ENCODE results near the gene FADS6.

Gene FADS6, protein sequence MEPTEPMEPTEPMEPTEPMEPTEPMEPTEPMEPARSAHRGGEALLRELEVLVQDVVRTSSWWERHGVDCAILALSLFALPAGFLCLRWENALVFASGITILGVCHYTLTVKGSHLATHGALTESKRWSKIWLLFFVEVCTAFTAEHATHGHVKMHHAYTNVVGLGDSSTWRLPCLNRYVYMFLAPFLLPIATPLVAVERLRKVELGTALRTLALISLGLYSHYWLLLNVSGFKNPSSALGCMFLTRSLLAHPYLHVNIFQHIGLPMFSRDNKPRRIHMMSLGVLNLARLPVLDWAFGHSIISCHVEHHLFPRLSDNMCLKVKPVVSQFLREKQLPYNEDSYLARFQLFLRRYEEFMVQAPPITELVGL

DNA sequence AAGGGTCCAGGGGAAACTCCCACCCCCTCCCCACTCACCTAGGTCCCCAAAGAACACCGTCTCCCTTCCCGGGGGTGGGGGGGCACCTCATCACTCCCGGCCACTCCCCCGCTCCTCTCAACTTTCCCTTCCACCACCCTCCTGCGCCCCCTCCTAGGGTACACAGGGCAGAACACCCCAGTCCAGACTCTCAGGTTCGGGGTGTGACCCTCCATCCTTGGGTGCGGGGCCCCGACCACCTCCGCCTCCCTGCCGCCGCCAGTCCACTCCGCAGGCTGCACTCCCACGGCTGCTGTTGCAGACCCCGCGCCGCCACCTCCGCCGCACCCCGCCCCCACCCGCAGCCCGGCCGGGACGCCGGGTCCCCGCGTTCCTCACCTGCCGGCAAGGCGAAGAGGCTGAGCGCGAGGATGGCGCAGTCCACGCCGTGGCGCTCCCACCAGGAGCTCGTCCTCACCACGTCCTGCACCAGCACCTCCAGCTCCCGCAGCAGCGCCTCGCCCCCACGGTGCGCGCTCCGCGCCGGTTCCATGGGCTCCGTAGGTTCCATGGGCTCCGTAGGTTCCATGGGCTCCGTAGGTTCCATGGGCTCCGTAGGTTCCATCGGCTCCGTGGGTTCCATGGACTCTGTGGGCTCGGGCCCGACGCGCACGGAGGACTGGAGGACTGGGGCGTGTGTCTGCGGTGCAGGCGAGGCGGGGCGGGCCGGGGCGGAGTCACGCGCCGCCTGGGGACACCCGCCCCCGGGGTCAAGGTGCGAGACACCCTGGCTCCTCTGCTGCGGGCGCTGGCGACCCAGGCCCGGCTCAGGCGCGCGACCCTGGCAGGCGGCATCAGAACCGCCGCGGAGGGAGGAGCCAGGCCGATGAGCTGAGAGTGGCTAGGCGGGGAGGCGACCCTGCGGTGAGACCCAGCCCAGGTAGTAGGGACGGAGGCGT lies at the start of gene FADS6:
Gene FADS6 (minus strand): TSS at position 660 of the 938 bp plus-strand sequence. CDS start 38 bp downstream, at position 622.
- DNase-seq, result no peak

DNA sequence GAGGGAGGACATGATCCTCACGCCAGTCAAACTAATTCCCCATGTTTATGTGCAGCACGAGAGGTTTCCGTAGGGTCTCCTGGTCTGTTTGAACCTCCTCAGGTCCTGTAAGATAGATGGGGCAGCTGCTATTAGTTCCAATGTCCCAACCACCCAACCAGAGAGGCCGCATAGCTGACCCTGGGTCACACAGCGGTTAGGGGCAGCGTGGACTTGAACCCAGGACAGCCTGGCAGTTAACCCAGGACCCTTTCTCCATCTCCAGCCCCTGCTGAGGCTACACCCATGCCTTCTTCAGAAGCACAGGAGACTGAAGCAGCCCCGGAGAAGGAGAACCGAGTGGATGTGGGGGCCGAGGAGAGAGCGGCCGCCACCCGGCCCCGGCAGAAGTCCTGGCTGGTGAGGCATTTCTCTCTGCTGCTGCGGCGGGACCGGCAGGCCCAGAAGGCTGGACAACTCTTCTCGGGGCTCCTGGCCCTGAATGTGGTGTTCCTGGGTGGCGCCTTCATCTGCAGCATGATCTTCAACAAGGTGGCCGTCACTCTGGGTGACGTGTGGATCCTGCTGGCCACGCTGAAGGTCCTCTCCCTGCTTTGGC lies 47.8 kb upstream of the FADS6 start:
- no peak for DNase-seq

DNA sequence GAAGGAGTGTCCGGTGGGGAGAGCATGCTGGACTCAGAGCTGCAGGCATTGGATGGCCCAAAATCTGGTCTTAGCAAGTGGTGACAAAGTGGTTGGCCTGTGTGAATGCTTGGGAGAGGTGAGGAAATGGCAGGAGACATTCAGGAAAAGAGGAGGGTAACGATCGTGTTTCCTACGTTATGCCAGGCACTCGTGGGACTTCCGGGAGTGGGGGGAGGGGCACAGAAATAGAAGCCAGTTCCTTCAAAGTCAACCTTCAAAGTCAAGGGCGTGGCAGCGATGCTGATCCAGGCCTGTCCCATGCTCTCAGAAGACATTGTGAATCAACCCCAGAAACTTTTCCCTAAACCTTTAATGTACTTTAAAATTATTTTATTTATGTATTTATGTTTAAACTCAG lies 46.1 kb upstream of the FADS6 start:
- DNase-seq, result no peak

DNA sequence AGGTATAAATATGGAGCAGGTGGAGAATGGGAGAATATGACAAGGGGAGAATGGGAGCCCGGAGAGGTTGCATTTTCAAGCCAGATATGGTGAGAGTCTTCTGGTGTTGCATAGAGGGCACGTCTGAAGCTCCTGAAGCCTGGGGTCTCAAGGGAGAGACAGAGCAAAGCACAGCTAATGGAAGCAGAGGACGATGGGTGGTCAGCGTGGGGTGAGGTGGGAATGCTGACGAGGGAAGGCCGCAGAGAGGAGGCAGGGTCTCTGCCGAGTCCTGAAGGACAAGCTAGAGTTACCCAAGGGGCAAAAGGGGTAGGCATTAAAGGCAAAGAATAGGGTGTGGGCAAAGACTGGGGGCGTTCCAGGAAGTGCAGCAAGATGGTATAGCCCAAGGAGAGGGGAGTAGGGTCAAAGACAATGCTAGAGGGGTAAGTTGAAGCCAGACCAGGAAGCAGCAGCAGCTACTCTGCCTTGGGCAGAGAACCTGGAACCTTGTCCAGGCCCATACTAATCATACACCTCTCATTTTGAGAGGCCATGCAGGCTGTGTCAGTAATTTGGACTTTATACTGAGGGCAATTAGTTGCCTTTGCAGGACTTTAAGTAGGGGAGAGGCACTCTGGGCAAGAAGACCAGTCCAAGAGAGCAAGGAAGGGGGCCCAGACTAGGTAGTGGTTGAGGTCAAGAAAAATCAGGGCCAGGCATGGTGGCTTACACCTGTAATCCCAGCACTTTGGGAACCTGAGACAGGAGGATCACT lies 44.9 kb upstream of the FADS6 start:
- no peak for DNase-seq

DNA sequence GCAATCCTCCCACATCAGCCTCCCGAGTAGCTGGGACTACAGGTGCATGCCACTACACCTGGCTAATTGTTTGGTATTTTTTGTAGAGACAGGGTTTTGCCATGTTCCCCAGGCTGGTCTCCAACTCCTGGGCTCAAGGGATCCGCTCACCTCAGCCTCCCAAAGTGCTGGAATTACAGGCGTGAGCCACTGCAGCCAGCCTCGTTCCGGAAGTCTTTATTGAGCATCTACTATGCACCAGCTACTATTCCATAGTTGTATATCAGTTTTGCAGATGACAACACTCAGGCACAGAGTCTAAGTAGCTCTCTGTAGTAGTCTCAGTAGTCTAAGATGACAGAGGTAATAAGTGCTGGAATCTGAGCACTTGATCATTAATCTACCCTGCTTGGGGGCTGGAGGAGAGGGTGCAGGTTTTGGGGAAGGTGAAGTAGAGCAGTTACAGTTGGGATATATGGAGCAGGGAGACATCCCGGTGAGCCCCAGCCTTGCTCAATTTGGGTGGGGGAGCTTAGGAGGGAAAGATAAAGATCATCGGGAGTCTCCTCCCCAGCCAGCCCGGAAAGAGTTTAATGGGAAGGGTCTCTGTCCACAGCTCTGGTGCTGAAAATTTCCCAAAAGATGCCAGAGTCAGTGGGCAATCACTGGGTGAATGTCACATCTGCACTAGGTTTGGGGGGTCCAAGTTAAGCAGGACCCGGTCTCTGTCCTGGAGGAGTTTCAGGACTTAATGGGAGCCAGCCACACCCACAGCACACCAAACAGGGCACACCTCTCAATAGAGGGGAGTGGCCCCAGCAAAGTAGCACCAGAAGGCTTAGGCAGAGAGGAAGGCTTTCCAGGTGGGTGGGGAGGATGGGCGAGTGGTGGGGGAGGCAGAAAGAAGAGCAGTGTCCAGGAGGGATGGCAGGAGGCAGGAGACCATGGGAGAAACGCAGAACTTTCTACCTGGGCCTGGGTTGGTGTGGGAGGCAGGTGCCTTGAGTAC lies 43.9 kb upstream of the FADS6 start:
- DNase-seq, result no peak

DNA sequence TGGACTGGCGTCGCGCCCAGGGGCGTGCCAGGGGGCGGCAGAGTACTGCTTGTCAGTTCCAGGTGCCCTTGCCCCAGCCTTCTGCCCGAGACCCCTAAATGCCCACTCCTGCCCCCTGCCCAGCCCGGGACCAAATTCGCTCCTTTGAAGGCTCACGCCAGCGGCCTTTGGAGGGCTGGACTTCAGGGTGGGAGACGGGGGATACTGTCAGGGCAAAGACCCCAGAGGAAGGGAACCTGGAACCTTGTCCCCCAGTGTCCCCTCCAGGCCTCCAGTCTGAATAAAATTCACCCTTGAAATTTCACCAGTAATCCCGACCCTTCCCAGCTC lies 43.0 kb upstream of the FADS6 start:
- DNase-seq, result no peak

DNA sequence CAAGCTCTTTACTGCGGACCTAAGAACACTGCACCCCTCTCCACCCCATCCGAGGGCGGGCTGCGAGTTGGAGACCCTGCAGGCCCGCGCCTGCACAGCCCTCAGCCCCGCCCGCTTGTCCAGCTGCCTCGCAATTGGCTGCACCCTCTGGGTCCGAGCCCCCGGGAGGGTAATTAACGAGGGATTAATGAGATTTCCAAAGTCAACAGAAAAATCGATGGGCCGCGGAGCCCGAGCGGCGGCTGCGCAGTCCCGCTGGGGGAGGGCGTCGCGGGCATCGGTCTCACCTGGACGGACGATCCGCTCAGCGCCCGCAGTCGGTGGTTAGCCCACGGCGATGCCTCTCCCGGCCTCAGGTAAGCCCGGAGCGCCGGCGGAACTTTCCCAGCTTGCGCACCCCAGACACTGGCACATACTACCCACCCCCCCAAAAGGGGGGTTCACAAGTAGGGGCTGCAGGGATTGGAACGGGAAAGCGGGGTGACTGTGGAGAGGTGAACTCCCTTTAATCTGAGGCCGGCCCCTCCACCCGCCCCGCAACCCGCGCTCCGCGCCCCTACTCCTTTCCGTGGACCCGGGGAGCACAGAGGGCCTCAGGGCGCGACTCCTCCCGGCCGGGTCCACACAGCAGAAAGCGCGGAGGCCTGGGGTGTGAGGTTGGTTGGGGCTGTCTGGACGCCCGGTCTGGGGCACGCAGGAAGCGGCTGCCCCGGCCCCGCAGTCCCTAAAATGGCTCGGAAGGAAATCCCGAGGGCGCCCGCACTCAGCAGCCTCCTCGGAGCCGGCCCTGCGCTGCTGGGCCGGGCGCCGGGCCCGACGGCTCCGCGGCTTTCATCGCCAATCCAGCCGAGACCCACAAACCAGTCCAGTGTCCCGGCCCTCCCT lies 42.4 kb upstream of the FADS6 start, which contains the start of gene OTOP3:
Gene OTOP3 (plus strand): TSS at position 314 of the 885 bp plus-strand sequence. CDS start 24 bp downstream, at position 338.
- no peak for DNase-seq

DNA sequence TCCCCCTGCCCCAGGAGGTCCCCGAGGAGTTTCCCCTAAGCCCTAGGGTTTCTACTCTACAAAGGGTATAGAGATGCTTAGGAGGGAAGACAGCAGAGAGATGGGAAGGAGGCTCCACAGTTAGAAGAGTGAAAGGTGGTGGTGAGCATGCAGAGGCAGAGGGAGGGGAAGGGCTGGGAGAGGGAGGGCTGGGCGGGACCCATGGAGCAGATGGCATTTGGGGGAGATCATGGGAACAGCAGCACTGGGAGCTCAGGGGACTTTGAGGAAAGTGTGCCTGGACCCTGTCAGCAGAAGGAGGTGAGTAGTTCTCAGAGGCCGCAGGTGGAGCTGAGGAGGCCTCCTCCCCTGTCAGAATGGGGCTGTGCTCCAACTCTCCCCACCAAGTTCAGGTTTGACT lies 41.6 kb upstream of the FADS6 start:
- DNase-seq, result no peak

DNA sequence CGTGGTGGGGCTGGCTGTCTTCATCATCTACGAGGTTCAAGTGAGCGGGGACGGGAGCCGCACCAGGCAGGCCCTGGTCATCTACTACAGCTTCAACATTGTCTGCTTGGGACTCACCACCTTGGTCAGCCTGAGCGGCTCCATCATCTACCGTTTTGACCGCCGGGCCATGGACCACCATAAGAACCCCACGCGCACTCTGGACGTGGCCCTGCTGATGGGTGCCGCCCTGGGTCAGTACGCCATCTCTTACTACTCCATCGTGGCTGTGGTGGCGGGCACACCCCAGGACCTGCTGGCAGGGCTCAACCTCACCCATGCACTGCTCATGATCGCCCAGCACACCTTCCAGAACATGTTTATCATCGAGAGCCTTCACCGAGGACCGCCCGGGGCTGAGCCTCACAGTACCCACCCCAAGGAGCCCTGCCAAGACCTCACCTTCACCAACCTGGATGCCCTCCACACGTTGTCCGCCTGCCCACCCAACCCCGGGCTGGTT lies 37.2 kb upstream of the FADS6 start:
- no peak for DNase-seq

DNA sequence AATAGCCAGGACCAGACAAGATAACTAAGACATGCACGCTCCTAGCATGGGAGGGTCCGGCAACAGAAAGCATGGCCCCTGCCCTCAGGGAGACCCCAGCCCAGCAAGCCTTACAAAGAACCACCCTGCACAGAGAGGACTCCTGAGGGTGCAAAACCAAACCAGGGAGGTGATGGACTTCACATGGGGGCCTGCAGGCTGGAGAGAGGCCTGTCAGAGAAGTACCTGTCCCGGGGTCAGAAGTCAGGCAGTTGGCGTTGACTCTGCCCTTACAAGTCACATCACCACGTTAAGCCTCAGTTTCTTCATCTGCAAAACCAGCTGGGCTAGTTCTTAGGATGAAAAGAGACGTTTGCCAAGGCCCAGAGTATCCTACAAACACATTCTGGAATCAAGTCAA lies 35.4 kb upstream of the FADS6 start:
- no peak for DNase-seq

DNA sequence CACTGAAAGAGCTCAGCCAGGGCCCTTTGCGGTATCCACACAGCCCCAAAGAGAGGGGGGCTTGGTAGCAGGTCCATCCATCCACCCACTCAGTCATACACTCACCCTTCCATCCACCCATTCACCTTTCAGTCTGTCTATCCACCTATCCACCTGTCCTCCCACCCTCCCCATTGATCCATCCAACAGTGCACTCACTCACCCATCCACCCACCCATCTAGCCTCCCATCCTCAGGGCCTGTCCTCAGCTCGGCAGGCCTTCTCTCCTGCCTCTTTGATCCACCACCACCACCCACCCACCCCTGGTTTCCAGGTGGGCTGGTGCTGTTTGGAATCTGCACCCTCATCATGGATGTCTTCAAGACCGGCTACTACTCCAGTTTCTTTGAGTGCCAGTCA lies 31.8 kb upstream of the FADS6 start:
- no peak for DNase-seq

DNA sequence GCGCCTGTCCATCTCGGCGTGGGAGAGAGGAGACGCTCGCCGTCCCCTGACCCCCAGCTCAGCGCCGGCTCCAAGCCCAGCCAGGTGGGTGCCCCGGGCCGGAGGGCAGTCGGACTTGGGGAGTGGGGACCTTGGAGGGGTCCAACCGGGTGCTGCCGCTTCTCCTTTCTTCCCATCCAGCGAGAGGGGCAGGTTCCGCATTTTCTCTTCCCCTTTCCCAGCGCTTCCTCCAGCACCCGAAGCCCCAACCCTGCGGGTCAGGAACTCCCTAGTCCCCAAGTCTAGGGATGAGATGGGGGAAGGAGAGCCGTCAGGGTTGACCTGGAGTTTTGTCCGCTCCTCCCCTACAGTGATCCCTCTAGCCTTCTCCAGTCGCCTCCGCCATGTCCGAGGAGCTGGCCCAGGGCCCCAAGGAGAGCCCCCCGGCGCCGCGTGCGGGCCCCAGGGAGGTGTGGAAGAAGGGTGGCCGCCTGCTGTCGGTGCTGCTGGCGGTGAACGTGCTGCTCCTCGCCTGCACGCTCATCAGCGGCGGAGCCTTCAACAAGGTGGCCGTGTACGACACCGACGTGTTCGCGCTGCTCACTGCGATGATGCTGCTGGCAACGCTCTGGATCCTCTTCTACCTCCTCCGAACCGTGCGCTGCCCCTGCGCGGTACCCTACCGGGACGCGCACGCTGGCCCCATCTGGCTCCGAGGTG lies 31.0 kb upstream of the FADS6 start, which contains the start of gene OTOP2:
Gene OTOP2 (plus strand): TSS at position 24 of the 699 bp plus-strand sequence. CDS start 360 bp downstream, at position 384.
- no peak for DNase-seq

DNA sequence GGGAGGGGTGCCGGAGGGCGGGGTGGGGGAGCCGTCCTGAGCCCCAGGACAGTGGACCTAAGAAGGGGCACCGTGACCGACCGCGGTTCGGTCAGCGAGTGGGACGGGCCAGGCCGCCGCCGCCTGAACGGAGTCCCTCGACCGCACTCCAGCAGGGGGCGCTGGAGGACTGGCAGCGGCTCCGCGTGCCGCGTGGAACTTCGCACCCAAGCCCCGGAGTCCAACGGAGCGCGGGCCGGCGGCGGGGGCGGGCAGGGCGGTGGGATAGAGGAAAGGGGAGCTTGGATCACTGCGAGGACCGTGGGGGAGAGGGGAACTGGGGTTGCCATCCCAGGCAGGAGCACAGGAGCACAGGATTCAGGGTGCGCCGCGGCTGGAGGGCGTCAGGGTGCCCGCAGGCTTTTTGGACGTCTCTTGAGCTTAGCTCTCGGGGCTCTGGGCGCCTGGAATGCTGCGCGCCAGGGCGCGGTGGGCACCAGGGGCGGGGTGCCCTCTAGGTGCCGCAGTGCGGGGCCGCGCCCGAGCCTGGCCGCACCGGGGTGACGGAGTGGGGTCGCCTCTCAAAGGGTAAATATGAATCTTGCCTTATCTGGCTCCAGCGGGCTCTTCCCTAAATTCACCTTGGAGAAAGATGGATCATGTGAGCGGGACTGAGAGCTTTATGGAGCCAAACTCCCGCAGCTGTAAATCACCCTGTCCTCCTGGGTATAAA lies 30.3 kb upstream of the FADS6 start:
- DNase-seq, result peak; percentile 58

DNA sequence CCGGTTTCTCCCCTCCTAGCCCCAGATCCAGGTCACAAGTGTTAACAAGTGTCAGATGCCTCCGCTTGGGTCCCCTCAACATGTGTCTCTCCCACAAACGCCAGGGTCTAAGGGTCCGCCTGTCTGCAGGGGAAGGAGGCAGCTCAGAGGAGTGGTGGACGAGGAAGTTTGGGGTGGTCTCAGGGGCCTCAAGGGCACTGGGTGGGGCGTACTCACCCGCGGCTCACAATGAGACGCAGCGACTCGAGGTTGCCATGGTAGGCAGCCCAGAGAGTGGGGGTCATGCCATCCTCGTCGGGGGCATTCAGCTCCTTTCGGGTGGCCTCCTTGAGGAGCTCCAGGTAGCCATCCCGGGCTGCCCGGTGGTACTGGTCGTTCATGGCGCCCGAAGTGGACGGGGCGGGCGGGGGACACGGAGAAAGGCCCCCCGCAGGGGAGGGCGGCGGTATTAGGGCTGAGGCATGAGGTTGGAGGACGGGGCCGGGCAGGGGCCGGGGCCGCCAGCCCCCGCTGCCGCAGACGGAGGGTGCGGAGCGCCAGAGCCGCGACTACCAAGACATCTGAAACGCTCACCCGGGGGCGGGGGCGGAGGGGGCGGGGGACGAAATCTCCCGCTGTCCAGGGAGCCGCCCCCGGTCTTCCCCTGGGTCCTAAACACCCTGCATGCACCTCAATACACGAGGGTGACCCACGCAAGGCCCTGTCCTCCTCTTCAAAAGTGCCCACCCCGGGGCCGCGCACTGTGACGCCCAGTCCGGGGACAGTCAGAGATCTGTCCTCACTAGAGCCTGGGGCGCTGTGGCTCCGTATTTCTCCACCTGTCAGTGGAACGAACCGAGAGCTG lies 29.5 kb upstream of the FADS6 start, which contains the start of gene USH1G:
Gene USH1G (minus strand): TSS at position 562 of the 844 bp plus-strand sequence. CDS start 182 bp downstream, at position 380.
- no peak for DNase-seq

DNA sequence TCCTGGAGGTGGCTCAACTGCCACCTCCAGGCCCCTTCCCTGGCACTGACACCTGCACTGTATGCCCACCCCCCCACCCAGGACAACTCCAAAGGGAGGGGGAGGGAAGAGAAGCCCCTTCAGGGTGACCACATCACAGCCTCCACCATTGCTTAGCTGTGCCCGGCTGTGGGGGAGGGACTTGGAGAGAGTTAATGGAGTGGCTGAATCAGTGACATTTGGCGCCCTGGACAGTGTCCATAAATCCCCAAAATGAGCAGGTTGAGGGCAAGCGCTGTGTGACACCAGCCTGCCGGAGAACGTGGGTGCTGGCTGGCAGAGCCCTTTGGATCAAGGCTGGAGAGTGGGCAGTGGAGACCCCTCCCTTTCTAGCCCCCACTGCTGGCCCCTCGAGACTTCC lies 28.7 kb upstream of the FADS6 start:
- DNase-seq, result no peak

DNA sequence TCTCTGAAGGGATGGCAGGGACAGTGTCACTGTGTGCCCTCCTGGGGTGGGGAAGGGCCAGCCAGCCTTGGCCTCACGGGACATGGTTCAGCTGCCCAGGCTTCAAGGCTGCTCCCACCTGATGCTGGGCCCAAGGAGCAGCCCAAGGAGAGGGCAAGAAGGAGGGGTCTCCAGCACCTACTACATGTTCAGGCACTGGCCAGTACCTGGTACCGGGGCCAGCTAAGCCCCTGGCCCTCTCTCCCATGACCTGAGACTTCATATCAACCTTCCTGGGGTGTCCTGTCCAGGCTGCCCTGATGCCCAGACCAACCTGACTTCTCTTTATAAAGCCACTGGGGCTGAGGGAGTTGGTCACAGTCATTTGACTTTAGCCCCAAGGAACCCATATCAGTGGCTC lies 28.3 kb upstream of the FADS6 start:
- no peak for DNase-seq

DNA sequence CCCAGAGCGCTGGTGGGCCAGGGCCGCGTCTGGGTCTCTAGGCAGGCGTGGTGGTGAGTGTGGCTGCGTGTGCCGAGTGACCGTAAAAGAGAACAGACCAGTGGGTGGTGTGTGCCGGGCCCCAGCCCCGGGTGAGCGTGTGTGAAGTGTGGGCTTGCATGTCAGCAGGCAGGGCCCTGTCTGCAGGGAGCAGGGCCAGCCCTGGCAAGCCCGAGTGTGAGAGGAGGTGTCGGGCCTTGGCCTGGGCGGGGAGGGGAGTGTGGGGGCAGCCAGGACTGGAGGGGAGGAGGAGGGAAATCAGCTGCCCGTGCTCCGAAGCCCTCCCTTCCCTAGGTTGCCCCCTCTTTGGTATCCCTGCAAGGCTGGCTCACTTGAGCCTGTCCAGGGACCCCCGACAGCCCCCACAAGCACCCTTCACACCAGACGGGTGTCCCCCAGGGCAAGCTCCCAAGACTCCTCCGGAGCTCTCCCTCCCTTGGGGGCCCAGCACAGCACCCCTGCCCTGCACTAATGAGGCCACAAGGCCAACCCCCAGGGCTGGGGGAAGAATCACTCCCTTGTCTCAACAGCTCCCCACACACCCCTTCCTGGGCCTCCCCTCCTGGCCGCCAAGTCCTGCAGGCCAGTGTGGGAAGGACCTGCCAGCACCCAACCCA lies 27.7 kb upstream of the FADS6 start:
- no peak for DNase-seq
